Coronary artery (tissue), 2 donors: ENCODE results near the gene GLOD4.
"Not testable (repeated sequence)": the region's sequence is repeated elsewhere in the genome, so short reads cannot be mapped to it uniquely, and the experiment has no call there.

Experiments used
- DNase-seq: peaks from one replicate; pipeline ENCODE4 v3.0.0-alpha.2; 2017; ENCODE audit warnings: low spot score
- H3K27ac ChIP-seq, 2 donors: fragments of 200-600 bp; sonication (generic); one replicate each; pipeline ENCODE4 v1.5.1; 2016 to 2019
- H3K4me3 ChIP-seq: fragments of 200-600 bp; sonication (generic); 2 replicates; pipeline ENCODE4 v1.5.1; 2016; ENCODE audit warnings: mild to moderate bottlenecking, moderate library complexity
- TF ChIP-seq, protein P1 (sequence below): fragments of 200-600 bp; sonication (generic); IDR thresholded peaks from one replicate; pipeline ENCODE4 v1.5.1; 2019; ENCODE audit warnings: antibody characterized with exemption

GLOD4 gene

DNA sequence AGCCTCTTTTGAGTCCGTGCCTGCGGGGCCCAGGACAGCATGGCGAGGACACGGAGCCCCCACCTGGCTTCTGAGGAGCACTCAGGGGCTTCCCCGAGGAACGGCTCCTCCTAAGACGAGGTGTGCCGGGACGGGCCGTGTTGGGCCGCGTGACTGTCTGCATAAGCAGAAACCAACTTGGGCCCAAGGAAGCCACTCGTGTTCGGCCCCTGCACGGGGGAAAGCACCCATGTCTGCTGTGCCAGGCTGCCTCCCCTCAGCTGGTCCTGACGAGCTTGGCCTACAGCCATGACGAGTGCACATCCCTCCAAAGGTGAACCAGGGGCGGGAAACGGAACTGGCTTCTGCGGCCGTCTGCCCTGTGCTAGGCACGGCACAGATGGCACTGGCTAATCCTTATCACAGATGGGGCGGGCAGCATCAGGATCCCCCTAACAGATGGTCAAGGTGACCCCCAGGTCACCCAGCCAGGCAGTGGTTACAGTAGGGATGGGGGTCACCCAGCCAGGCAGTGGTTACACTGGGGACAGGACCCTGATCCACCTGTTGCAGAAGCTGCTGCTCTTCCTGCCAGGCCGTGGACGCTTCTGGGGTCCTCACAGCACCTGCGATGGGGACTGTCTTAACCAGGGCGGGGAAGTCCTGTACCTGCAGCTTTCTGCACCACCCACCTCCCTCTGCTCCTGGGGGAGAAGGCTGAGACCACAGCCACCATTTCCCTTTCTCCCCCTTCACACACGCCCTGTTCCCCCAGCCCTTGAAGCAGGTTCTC is 25.6 kb upstream of the GLOD4 start:
- H3K4me3 ChIP-seq, result no peak overlapping the region
- no peak overlapping the region for H3K27ac ChIP-seq
- TF ChIP-seq, protein P1, sequence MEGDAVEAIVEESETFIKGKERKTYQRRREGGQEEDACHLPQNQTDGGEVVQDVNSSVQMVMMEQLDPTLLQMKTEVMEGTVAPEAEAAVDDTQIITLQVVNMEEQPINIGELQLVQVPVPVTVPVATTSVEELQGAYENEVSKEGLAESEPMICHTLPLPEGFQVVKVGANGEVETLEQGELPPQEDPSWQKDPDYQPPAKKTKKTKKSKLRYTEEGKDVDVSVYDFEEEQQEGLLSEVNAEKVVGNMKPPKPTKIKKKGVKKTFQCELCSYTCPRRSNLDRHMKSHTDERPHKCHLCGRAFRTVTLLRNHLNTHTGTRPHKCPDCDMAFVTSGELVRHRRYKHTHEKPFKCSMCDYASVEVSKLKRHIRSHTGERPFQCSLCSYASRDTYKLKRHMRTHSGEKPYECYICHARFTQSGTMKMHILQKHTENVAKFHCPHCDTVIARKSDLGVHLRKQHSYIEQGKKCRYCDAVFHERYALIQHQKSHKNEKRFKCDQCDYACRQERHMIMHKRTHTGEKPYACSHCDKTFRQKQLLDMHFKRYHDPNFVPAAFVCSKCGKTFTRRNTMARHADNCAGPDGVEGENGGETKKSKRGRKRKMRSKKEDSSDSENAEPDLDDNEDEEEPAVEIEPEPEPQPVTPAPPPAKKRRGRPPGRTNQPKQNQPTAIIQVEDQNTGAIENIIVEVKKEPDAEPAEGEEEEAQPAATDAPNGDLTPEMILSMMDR, result no peak
- no peak for DNase-seq

DNA sequence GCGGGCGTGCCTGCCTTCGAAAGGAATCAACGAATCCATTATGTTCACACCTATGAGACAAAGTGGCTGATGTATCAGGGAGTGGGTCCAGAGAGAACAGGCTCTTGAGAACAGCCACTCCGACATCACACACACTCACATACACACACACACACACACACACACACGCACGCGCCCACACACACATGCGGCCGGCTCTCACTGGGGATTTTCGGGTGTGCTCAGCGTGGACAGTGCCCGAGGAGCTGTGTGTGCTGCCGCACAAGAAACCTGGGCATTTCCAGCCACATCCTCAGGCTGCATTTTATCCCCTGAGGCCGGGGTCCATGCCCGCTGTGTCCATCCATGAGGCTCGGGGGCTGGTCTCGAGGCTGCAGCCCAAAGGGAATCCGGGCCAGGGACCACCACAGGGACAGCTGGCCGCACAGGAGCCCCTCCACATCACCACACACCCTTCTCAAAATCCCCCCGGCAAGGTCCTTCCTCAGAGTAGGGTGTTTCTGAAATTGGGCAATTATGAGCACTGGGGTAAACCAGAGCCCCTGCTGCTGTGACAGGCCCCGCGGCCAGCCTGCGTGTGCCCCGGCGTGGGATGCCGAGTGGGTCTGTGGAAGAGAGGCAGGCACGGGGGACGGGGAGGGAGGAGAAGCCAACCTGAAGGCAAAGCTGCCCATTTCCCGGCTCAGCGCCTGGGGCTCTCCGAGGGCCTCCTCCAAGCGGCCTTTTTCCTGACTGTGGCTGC is 24.9 kb upstream of the GLOD4 start:
- DNase-seq, result no peak
- TF ChIP-seq, protein P1, result no peak

DNA sequence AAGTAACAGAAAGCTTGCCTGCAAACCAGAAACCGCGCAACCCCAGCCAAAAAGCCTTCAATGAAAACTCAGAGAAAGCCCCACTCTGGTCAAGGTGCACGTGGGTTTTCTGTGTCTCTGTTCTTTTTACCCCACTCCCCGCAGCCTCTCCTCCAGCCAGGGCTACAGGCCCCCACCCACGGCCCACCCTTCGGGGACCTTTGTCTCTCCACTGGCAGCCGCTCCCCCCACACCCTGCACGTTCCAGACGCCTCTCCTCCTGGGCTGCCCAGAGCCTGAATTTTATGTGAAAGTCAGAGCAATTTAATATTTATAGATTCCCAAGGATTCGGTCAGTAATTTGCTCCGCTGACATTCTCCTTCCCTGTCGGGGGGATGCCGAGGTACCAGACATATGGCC is 24.3 kb upstream of the GLOD4 start:
- TF ChIP-seq, protein P1, result no peak

More for the DNA sequence above, 24.9 kb upstream of the GLOD4 start:
- no peak overlapping the region for H3K4me3 ChIP-seq
- no peak overlapping the region for H3K27ac ChIP-seq

DNA sequence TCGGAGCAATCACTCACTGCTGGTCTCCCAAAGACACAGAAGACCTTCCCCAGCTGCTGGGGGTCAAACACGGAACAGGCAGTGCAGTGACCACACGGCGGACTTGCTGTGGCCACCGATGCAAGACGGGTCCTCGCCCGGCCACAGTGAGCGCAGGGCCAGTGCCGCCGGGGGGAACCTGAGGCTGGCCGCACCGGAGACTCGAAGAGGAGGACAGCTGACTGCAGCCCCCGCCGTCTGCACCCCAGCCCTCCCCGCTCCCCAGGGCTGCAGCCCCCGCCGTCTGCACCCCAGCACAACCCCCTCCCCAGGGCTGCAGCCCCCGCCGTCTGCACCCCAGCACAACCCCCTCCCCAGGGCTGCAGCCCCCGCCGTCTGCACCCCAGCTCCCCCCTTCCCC is 23.8 kb upstream of the GLOD4 start:
- DNase-seq, result not testable (repeated sequence)

More for the DNA sequence above, 24.3 kb upstream of the GLOD4 start:
- Histone ChIP-seq H3K27ac (no peak overlapping the region), H3K4me3 (no peak overlapping the region)
- DNase-seq, result no peak

DNA sequence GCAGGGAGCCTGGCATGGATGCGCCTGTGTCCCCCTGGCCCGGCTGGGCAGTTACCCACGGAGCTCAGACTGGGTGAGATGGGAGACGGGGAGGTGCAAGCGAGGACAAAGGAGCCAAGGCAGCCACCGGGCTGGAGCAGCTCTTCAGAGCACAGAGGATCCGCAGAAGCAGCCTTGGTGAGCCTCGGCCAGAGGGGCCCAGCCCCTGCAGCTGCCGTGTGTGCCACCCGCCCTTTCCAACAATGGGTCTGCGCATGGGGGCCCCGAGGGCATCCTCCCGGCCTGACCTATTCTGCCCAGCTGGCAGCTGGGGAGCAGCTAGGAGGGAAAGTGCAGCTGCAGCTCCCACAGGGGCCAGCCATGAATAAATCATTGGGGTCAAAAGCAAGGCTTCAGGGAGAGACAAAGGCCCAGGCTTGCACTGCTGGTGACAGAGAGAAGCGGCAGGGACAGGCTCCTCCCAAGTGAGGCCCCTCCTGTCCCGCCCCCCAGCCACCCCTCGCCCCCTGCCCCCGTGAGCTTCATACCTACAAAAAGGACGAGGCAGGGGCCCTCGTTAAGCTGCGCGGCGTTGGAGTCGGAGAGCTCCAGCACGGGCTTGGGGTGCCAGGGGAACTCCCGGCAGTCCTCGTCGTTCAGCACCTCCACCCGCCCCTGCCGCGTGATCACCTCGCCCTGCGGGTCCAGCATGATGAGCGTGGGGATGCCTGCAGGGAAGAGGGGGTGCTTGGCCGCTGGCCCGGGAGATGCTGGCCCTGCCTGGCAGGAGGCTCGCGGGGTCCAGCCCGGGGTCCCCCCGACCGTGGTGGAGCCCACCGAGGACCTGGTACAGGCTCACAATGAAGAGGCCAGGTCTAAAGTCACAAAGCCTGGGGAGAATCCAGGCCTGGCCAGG is 22.7 kb upstream of the GLOD4 start:
- DNase-seq, result no peak

More for the DNA sequence above, 23.8 kb upstream of the GLOD4 start:
- H3K27ac ChIP-seq, H3K4me3 ChIP-seq: not testable (repeated sequence)

DNA sequence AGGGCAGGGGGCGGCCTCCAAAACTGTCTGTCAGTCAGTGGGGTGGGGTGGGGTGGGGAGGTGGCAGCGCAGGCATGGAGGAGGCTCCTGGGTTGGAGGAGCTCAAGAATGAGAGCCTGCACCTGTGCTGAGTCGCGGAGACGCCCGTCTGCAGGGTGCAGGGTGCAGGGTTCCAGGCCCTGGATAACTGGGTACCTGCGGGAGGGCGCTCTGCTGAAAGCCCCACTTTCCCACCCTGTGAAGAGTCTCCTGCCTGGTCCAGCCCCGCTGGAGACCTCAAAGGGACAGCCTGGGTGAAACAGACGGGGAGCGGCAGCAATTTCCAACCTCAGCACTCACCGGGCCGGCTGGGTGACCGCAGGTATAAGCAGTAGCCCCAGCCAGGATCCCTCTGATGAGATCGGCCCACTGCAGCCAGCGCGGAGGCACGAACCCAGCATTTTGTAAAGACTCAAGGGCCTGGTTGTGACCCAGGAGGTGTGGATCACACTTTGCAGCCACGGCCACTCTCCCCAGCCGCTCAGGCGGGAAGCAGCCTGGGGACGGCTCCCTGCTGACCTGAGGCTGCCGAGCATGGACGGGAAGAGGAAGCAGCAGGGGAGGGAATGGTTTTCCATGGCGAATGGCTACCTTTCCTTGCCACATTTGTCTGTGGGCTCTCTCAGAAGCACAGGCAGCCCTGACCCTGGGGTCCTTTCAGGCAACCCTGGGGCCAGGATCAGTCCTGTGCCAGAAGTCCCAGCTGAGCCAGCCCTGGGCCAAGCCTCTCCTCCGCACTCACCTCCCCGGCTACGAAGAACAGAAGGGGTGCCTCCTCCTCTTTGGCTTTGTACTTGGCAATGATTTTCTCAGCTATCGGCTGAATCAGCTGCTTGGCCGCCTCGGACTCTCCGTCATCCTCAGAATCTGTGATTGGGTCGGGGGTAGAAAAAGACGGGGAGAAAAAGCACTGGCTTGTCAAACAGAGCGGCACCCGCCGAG is 21.1 kb upstream of the GLOD4 start:
- Histone ChIP-seq H3K27ac (no peak overlapping the region), H3K4me3 (no peak overlapping the region)
- TF ChIP-seq, protein P1, result no peak
- no peak for DNase-seq

More for the DNA sequence above, 22.7 kb upstream of the GLOD4 start:
- TF ChIP-seq, protein P1, result no peak
- no peak overlapping the region for H3K27ac ChIP-seq
- H3K4me3 ChIP-seq, result no peak overlapping the region
